PC-9 (cell line): Measurements from ENCODE around the gene CD68. TPM values are rescaled to one million over a fixed set of nuclear protein-coding genes. Genes with fewer than 3 reads are reported as not detected.
A peak's percentile ranks its signal among the peaks of the same experiment; 100 is the strongest.

Source experiments
- BruUV-seq: library from RNA; stranded (reverse); fragments of 400-500 nt; replicated peaks from 2 replicates; lab custom pipeline; 2021; lab: Mats Ljungman, UMichigan
- CTCF ChIA-PET: fragments of 300-600 bp; sonication (Branson Sonifier 250); formaldehyde crosslinking; loops from one replicate; lab custom pipeline; 2022; ENCODE audit warnings: antibody characterized with exemption; lab: Charles Lee
- POLR2A ChIA-PET: fragments of 300-600 bp; sonication (Branson Sonifier 250); formaldehyde crosslinking; loops from one replicate; lab custom pipeline; 2022; ENCODE audit warnings: antibody characterized with exemption; ENCODE audit not compliant: unreplicated experiment; lab: Charles Lee
- DNase-seq, 2 experiments: peaks; one replicate each; pipeline versions ENCODE4 v3.0.0 to v3.0.0-alpha.2; 2015 to 2022; ENCODE audit warnings: mixed read lengths in 1 of 2
- H2AFZ ChIP-seq: fragments of 200-600 bp; sonication (generic); 2 replicates; pipeline ENCODE4 v1.8.1; 2017; ENCODE audit warnings: antibody characterized with exemption
- H3F3A ChIP-seq: fragments of 200-600 bp; sonication (generic); 2 replicates; pipeline ENCODE4 v1.8.1; 2017; ENCODE audit warnings: antibody characterized with exemption, mild to moderate bottlenecking, low read depth; ENCODE audit not compliant: insufficient read depth
- H3K27ac ChIP-seq: fragments of 200-600 bp; sonication (generic); 2 replicates; pipeline ENCODE4 v1.6.1; 2016; ENCODE audit warnings: mixed run types
- H3K27me3 ChIP-seq: fragments of 200-600 bp; sonication (generic); 2 replicates; pipeline ENCODE4 v1.6.1; 2016; ENCODE audit warnings: low read depth, mixed run types; ENCODE audit not compliant: insufficient read depth
- H3K36me3 ChIP-seq: fragments of 200-600 bp; sonication (generic); 2 replicates; pipeline ENCODE4 v1.6.1; 2016; ENCODE audit warnings: low read depth, mixed run types
- H3K4me1 ChIP-seq: fragments of 200-600 bp; sonication (generic); replicated peaks from 2 replicates; pipeline ENCODE4 v1.6.1; 2016; ENCODE audit warnings: mixed run types; ENCODE audit not compliant: insufficient read depth
- H3K4me2 ChIP-seq: fragments of 200-600 bp; sonication (generic); 2 replicates; pipeline ENCODE4 v1.6.1; 2017; ENCODE audit warnings: mixed run types
- H3K4me3 ChIP-seq: fragments of 200-600 bp; sonication (generic); 2 replicates; pipeline ENCODE4 v1.6.1; 2016; ENCODE audit warnings: mixed run types
- H3K79me2 ChIP-seq: fragments of 200-600 bp; sonication (generic); 2 replicates; pipeline ENCODE4 v1.6.1; 2017; ENCODE audit warnings: low read depth, mixed run types
- H3K9me2 ChIP-seq: fragments of 200-600 bp; sonication (generic); 2 replicates; pipeline ENCODE4 v1.8.1; 2017; ENCODE audit warnings: mild to moderate bottlenecking; ENCODE audit not compliant: insufficient read depth
- H3K9me3 ChIP-seq: fragments of 200-600 bp; sonication (generic); 2 replicates; pipeline ENCODE4 v1.8.1; 2016; ENCODE audit warnings: low read depth; ENCODE audit not compliant: insufficient read depth
- H4K20me1 ChIP-seq: fragments of 200-600 bp; sonication (generic); 2 replicates; pipeline ENCODE4 v1.8.1; 2017; ENCODE audit not compliant: insufficient read depth
- CTCF ChIP-seq: fragments of 200-600 bp; sonication (generic); conservative IDR thresholded peaks from 2 replicates; pipeline ENCODE4 v1.6.1; 2017; ENCODE audit warnings: mixed run types, antibody characterized with exemption, mild to moderate bottlenecking, moderate library complexity
- EZH2 ChIP-seq: fragments of 200-600 bp; sonication (generic); IDR thresholded peaks from 2 replicates; pipeline ENCODE4 v1.8.0; 2017; ENCODE audit warnings: antibody characterized with exemption, low read depth
- intact Hi-C: fragments of 100-400 bp; cut with micrococcal nuclease; formaldehyde crosslinking; loops from one replicate; pipeline ENCODE4 v1.10.0; 2022; ENCODE audit not compliant: unreplicated experiment
- total RNA-seq: library from RNA; stranded (reverse); gene quantifications from 2 replicates; pipeline ENCODE4 v1.2.3, GENCODE V29; 2021

The CD68 gene
- total RNA-seq, 1 experiment from 2014 or later, result 37.0 TPM

- DNase-seq, result peak; percentile 63 to 74
- POLR2A ChIA-PET, result interaction anchor here (0.6 kb wide), 3 partner anchors 99 to 153 kb away, joined by 3 to 7 read pairs (median 3); partner anchors contain the start of gene ZBTB4
- intact Hi-C loops, result loop anchor here (2.0 to 10.0 kb wide), 4 partner anchors 14 to 542 kb away; partner anchors contain the start of genes CHD3, CYB5D1, NAA38 and SLC16A11
- Histone ChIP-seq H3F3A (peaks cover 44% of the 10 kb centered on the region), H3K4me1 (peaks cover 43% of the 10 kb centered on the region), H3K27ac (no peak overlapping the region), H3K27me3 (no peaks in the 10 kb centered on the region), H2AFZ (no peak overlapping the region), H3K9me3 (no peaks in the 10 kb centered on the region), H3K36me3 (no peaks in the 10 kb centered on the region), H3K79me2 (peaks cover 43% of the 10 kb centered on the region), H4K20me1 (no peaks in the 10 kb centered on the region; the same call in 1 of the 2 replicates), H3K4me2 (peak overlapping the region; percentile 91), H3K4me3 (peak overlapping the region; percentile 83; the same call in 1 of the 2 replicates), H3K9me2 (no peaks in the 10 kb centered on the region)
- TF ChIP-seq EZH2 (no peak), CTCF (peak; percentile 63)
- CTCF ChIA-PET, result interaction anchor here (0.5 to 0.9 kb wide), 5 partner anchors 18 to 130 kb away, joined by 3 to 6 read pairs (median 4); no protein-coding TSS in a partner anchor
- no TSS peak for BruUV-seq
Observed at GRCh38 chr17:7586673-7587419, 7.4 kb downstream of the CD68 start.

- Histone ChIP-seq H3K9me2 (no peaks in the 10 kb centered on the region), H3K4me2 (peak overlapping the region; percentile 91), H3K79me2 (peaks cover 43% of the 10 kb centered on the region), H3K27ac (peak overlapping the region; percentile 97), H4K20me1 (no peaks in the 10 kb centered on the region; the same call in 1 of the 2 replicates), H3K27me3 (no peaks in the 10 kb centered on the region), H3K9me3 (no peaks in the 10 kb centered on the region), H3K4me1 (peaks cover 46% of the 10 kb centered on the region), H2AFZ (no peak overlapping the region), H3K4me3 (peak overlapping the region; percentile 83; the same call in 1 of the 2 replicates), H3K36me3 (no peaks in the 10 kb centered on the region), H3F3A (peaks cover 48% of the 10 kb centered on the region)
- POLR2A ChIA-PET, result interaction anchor here (0.6 kb wide), 1 partner anchor 154 kb away, joined by 3 read pairs; no protein-coding TSS in a partner anchor
- intact Hi-C loops, result loop anchor here (1.0 to 10.0 kb wide), 5 partner anchors 15 to 543 kb away; partner anchors contain the start of genes CHD3, CYB5D1, DNAH2 and NAA38
- CTCF ChIA-PET, result interaction anchor here (0.6 to 0.9 kb wide), 4 partner anchors 27 to 129 kb away, joined by 3 to 4 read pairs (median 4); no protein-coding TSS in a partner anchor
- TF ChIP-seq EZH2 (no peak), CTCF (no peak)
- DNase-seq, result peak; percentile 45 to 71
- BruUV-seq, result no TSS peak
Observed at GRCh38 chr17:7587420-7588151, 8.1 kb downstream of the CD68 start.
